DND-41 (cell line): Measurements from ENCODE around the gene H6PD.
A peak's percentile ranks its signal among the peaks of the same experiment; 100 is the strongest.

ENCODE experiments used
- ATAC-seq: fragments of 200-7000 bp; cut with Tn5 transposase; 3 replicates; pipeline ENCODE4 v1.9.1; 2021; ENCODE audit warnings: low read depth; ENCODE audit not compliant: insufficient read depth
- DNase-seq: peaks from one replicate; pipeline ENCODE4 v3.0.0-alpha.2; 2020
- H2AFZ ChIP-seq: 2 replicates; pipeline ENCODE4 v1.6.0; 2012; ENCODE audit warnings: low read depth, low read length
- H3K27ac ChIP-seq: 2 replicates; pipeline ENCODE4 v1.5.1; 2012; ENCODE audit warnings: low read length, inconsistent platforms
- H3K27me3 ChIP-seq: fragments of 200-600 bp; sonication (generic); 2 replicates; pipeline ENCODE4 v1.6.0; 2012; ENCODE audit warnings: low read length, mild to moderate bottlenecking, inconsistent platforms; ENCODE audit not compliant: insufficient read depth, poor library complexity
- H3K36me3 ChIP-seq: 2 replicates; pipeline ENCODE4 v1.5.1; 2012; ENCODE audit warnings: low read length, inconsistent platforms; ENCODE audit not compliant: insufficient read depth
- H3K4me1 ChIP-seq: 2 replicates; pipeline ENCODE4 v1.5.1; 2012; ENCODE audit warnings: mild to moderate bottlenecking, low read length; ENCODE audit not compliant: insufficient read depth
- H3K4me2 ChIP-seq: 2 replicates; pipeline ENCODE4 v1.6.0; 2012; ENCODE audit warnings: mild to moderate bottlenecking, moderate library complexity, low read length, inconsistent platforms; ENCODE audit not compliant: insufficient read depth
- H3K4me3 ChIP-seq, 2 experiments: fragments of 200-600 bp in 1 of 2; shearing (Covaris generic) in 1 of 2; 2 replicates each; pipeline ENCODE4 v1.5.1; 2012 to 2016; ENCODE audit warnings: inconsistent platforms in 2 of 2, low read length in 2 of 2, mild to moderate bottlenecking in 2 of 2, low read depth in 1 of 2, moderate library complexity in 1 of 2
- H3K79me2 ChIP-seq: 2 replicates; pipeline ENCODE4 v1.6.0; 2012; ENCODE audit warnings: low read length, inconsistent platforms; ENCODE audit not compliant: insufficient read depth
- H3K9ac ChIP-seq: 2 replicates; pipeline ENCODE4 v1.6.0; 2012; ENCODE audit warnings: low read depth, mild to moderate bottlenecking, inconsistent platforms, low read length, moderate library complexity
- H3K9me3 ChIP-seq: 2 replicates; pipeline ENCODE4 v1.5.1; 2012; ENCODE audit warnings: low read length, moderate library complexity, mild to moderate bottlenecking, inconsistent platforms; ENCODE audit not compliant: insufficient read depth, severe bottlenecking
- H4K20me1 ChIP-seq: 2 replicates; pipeline ENCODE4 v1.6.0; 2012; ENCODE audit warnings: low read length; ENCODE audit not compliant: insufficient read depth
- CTCF ChIP-seq: IDR thresholded peaks from 2 replicates; pipeline ENCODE4 v1.5.1; 2012; ENCODE audit warnings: borderline replicate concordance, low read length, moderate library complexity, mild to moderate bottlenecking; ENCODE audit not compliant: poor library complexity, severe bottlenecking; ENCODE audit errors: extremely low read depth
- EZH2 ChIP-seq: IDR thresholded peaks from 3 replicates; pipeline ENCODE4 v1.6.1; 2012; ENCODE audit warnings: borderline replicate concordance, low read depth, mild to moderate bottlenecking, moderate library complexity, low read length, inconsistent platforms; ENCODE audit not compliant: severe bottlenecking

Gene H6PD

GRCh38 chr1:9197186-9198099 lies 37.1 kb upstream of the H6PD start:
- Histone ChIP-seq H3K4me1 (peaks cover 23% of the 10 kb centered on the region), H4K20me1 (peaks cover 14% of the 10 kb centered on the region), H3K4me2 (no peak overlapping the region), H3K27ac (no peak overlapping the region), H3K9ac (no peak overlapping the region), H3K4me3 (no peak overlapping the region), H2AFZ (no peak overlapping the region), H3K9me3 (no peaks in the 10 kb centered on the region), H3K27me3 (peaks cover 40% of the 10 kb centered on the region), H3K36me3 (no peaks in the 10 kb centered on the region), H3K79me2 (no peaks in the 10 kb centered on the region)
- ATAC-seq (no peak), DNase-seq (no peak)
- TF ChIP-seq CTCF (no peak), EZH2 (no peak)

GRCh38 chr1:9198538-9199361 lies 35.8 kb upstream of the H6PD start:
- H3K27ac ChIP-seq = no peak overlapping the region
- peaks cover 17% of the 10 kb centered on the region for H4K20me1 ChIP-seq
- no peak for DNase-seq
- H3K36me3 ChIP-seq = no peaks in the 10 kb centered on the region
- H3K79me2 ChIP-seq = no peaks in the 10 kb centered on the region
- no peaks in the 10 kb centered on the region for H3K9me3 ChIP-seq
- H3K9ac ChIP-seq = no peak overlapping the region
- H3K4me2 ChIP-seq = no peak overlapping the region
- no peak overlapping the region for H2AFZ ChIP-seq
- TF ChIP-seq CTCF (no peak), EZH2 (no peak)
- ATAC-seq = no peak
- peaks cover 45% of the 10 kb centered on the region for H3K27me3 ChIP-seq
- H3K4me3 ChIP-seq = no peak overlapping the region
- H3K4me1 ChIP-seq = peaks cover 36% of the 10 kb centered on the region

GRCh38 chr1:9200441-9200840 lies 34.1 kb upstream of the H6PD start:
- DNase-seq (no peak), ATAC-seq (no peak)
- H3K4me3 ChIP-seq = no peak overlapping the region
- H3K27ac ChIP-seq = no peak overlapping the region
- H3K9me3 ChIP-seq = no peaks in the 10 kb centered on the region
- H3K27me3 ChIP-seq = peaks cover 52% of the 10 kb centered on the region
- no peak overlapping the region for H3K9ac ChIP-seq
- no peak overlapping the region for H2AFZ ChIP-seq
- no peak for TF ChIP-seq CTCF
- TF ChIP-seq EZH2 = no peak
- peak overlapping the region; percentile 74; the same call in 1 of the 2 replicates for H3K4me2 ChIP-seq
- no peaks in the 10 kb centered on the region for H3K79me2 ChIP-seq
- no peaks in the 10 kb centered on the region for H3K36me3 ChIP-seq
- peaks cover 19% of the 10 kb centered on the region for H4K20me1 ChIP-seq
- peaks cover 41% of the 10 kb centered on the region for H3K4me1 ChIP-seq
